HG03108 (cell line): Measurements from ENCODE around the gene KRT4.
"Not testable (repeated sequence)": the region's sequence is repeated elsewhere in the genome, so short reads cannot be mapped to it uniquely, and the experiment has no call there.

ENCODE experiments used
- ATAC-seq: cut with Tn5 transposase; IDR thresholded peaks from one replicate; pipeline ENCODE4 v1.9.1; 2021; ENCODE audit warnings: moderate library complexity; ENCODE audit not compliant: unreplicated experiment

The KRT4 gene

GRCh38 chr12:52776435-52776834, 37.5 kb downstream of the KRT4 start:
- no peak for ATAC-seq

- no peak for ATAC-seq
Measured at GRCh38 chr12:52774629-52775250, 39.2 kb downstream of the KRT4 start.

DNA sequence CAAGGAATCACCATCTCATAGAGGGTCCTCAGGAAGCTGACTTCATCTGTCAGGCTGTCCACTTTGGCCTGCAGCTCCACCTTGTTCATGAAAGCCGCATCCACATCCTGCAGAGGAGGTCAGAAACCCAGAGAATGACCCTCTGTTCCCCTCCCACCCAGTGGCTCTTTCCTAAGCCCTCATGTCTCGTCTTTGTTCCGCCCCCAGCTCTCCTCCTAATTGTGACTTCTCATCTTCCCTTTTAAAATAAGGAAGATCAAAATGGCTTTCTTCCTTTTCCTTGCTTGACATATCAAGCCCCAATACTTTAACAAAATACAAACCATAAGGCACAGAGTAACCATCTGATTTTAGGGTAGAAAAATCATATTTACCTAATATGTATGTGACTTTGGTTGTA, 41.1 kb downstream of the KRT4 start:
- no peak for ATAC-seq

DNA sequence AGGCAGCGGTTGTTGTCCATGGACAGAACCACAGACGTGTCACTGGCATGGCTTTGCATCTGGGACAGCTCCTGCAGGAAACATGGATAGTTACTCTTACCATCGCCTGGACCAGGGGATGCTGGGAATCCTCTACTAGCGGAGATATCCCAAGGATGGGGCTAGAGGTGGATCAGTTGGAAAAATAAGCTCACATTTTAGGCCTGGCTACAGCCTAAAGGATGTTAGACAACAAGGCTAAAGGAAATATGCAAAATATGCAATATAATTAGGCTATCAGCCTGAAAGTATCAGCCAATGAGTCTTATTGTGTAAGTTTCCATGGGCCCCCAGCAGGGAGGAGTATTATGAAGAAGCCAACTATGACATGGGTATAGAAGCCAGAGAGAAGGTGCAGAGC, 41.7 kb downstream of the KRT4 start:
- no peak for ATAC-seq

DNA sequence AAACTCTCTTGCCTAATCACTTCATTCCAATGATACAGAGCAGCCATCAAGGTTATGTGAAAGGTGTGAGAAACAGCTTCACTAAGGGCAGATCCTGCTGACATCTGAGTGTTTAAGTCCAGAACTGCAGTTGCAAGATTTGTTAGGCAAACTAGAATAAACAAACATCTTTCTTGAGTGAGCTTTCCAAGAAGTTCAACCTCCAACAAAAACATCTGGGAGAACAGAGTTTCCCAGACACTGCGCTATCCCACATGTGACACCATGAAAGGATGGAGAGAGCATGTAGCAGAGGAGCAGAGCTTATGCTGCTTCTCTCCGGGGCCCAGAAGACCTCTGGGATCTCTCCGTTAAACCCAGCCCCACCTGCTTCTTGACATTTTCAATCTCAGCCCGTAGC, 42.4 kb downstream of the KRT4 start:
- no peak for ATAC-seq

- no peak for ATAC-seq
Measured at GRCh38 chr12:52771088-52771487, 42.8 kb downstream of the KRT4 start.

- ATAC-seq: no peak
Measured at GRCh38 chr12:52769946-52770345, 44.0 kb downstream of the KRT4 start.

DNA sequence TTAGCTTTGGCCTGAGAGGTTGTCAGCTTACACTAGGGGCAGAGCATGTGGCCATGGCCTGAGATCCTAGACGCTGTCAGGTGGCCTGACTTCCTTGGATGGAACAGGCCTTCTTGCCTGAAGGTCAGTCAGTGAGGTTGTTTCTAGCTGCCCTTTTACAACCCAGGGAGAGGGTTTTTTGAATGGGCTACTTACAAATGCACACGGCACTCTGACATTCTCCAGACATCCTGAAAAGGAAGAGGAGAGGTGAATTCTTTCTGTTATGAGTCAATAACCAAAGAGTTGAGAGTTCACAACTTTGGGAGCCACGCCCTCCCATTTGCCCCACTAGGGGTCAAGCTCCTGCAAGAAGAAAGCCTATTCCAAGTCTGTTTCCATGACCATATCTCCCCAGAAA, 44.6 kb downstream of the KRT4 start:
- ATAC-seq: no peak

- ATAC-seq: no peak
Measured at GRCh38 chr12:52768479-52769200, 45.3 kb downstream of the KRT4 start.

DNA sequence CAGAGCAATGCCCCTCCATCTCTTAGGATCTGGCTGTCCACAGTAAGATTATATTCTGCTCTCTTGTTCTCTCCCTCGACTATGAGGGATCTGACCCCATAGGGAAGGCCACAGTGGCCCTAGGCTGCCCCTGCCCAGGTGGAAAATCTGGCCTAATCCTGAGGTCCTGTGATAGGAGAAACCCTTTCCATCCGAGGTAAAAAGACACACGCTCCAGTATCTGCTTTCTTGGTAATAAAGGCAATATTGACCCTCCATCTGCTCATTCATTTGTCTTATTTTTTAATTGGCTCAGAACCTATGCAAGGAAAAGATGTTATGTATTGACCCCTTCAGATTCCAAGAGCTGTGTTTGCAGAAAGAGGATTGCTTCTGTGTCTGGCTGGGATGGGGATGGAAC, 46.5 kb downstream of the KRT4 start:
- no peak for ATAC-seq

- no peak for ATAC-seq
Measured at GRCh38 chr12:52767020-52767379, 46.9 kb downstream of the KRT4 start.

DNA sequence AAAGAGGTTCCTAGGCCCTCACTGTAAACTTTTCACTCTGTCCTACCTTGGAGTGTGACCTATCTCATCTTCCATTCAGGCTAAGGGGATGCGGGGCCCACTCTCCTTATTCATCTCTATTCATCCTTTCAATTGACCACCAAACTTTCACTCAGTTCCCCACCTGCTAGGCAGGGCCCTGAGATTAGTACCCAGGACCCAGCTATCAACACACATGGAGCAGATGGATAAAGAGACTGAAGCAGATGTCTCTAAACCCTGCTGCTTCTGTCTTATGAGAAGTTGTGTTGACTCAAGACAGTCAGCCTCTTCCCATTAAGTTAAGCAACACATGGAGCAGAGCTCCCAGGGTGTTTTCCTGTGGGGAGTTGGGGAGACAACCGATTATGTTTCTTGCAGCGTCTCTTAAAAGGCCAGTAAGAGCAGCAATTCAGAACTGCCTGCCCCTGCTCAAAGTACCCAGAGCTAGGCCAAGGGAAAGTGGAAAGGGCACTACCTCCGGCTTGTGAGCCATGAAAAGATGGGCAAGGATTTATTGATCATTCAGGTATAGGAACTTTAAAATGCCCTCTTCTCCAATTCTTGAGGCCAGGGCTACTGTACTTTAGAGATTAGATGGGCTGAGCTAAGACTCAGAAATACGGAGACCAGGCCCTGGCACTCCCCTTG, 47.4 kb downstream of the KRT4 start:
- ATAC-seq: no peak

DNA sequence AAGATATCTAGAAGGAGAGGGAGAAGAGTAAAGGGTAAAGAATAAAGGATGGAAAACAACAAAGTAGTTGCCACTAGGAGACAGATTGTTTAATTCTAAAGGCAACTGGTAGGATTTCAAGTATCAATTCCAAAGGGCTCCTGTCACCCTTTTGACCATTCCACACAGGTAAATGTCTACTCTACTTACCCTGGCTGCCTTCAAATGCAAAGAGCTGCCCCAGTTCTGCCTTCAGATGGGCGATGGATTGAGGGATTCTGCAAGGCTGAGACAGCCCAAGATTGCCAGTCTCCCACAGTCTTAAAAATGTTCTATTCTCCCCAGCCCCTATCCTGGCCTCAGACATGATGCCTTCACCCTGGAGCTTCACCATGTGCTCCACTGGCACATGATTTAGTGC, 48.2 kb downstream of the KRT4 start:
- ATAC-seq: no peak

GRCh38 chr12:52763991-52764390, 49.9 kb downstream of the KRT4 start:
- no peak for ATAC-seq

DNA sequence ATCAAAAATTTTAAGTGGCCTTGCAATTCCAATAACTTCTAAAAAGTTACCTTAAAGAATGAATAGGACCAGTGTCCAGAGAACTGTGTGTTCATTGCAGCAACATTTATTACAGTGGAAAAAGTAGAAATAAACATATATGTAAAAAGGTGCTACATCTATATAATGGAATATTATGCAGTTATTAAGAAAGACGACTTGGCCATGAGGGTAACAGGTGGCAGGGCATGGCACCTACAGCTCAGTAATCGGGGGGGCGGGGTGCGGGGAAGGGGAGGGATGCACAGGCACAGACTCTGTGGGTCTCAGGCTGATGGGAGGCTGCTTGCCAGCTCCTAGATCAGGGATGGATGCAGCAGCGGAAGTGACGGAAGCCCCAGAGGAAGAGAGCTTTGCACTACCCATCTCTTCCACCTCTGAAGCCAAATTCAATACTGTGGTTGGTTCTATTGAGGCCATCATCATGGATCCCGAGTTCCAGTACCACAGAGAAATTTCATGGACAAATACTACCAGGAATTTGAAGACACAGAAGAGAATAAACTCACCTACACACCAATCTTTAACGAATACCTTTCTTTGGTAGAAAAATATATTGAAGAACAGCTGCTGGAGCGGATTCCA, 50.8 kb downstream of the KRT4 start:
- ATAC-seq: no peak

DNA sequence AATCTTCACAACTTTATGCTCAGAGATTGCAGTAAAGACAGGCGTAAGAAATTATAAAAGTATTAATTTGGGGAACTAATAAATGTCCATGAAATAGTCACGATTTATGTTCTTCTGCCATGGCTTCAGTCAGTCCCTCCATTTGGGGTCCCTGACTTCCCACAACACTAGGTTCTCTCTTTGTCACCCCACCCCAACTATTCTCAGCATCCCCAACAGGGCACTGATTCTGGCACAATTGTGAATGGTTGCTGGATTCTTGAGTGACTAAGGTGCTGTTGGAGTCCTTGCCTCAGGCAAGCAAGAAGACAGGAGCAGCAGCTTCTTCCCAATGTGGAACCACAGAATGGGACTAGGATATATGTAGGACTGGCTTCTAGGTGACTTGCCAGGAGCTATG, 52.1 kb downstream of the KRT4 start:
- ATAC-seq: no peak

- not testable (repeated sequence) for ATAC-seq
Measured at GRCh38 chr12:52761218-52761617, 52.7 kb downstream of the KRT4 start.

DNA sequence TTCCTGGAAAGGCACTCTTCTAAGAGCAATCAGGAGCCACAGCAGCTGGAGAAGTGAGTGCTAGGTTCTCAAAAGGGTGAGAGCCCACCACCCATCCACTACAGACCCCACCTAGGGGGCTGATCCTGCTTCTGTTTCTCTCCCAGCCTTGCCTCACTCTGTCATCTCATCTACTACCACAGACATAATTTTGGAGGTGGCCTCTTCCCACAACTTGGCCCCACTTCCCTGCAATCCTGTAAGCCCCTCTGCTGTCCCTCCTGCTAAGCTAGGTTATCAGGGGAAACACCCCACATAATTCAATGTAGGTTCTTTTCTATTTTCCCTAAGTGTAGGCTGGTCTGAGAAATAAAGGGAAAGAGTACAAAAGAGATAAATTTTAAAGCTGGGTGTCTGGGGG, 53.3 kb downstream of the KRT4 start:
- no peak for ATAC-seq

DNA sequence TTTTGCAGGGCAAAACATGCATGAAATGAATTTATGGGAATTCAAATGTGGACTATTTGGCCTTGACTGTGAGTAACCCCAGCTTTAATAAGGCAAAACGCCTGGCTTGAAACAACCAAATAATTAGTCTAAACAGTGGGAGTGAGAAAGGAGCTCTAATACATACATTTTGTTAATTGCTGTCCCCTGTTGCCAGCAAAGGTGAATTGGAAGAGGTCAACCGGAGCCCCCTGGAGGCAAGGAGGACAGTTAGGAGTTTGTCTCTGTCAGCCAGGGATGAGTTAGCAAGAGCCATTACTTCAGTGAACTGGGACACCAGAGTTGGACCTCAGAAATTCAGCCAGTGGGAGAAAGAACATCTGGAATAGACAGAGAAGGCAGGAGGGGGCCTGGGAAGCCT, 54.2 kb downstream of the KRT4 start:
- no peak for ATAC-seq

DNA sequence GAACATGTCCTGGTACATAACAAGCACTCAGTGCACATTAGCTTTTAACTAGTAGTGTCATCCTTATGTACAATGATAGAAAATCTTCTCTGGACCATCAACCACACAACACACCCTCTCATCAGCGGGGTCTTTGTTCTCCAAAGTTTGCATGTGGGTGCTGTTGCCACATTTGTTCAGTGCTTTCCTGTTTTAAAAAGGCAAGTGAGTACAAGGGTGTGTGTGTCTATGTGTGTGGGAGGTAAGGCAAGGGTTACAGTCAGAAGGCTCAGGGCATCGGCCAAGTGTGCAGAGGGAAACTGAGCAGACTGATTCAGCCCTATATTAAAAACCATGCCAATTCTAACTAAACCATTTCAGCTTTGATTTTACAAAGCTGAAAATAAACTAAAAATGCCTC, 54.7 kb downstream of the KRT4 start:
- no peak for ATAC-seq

DNA sequence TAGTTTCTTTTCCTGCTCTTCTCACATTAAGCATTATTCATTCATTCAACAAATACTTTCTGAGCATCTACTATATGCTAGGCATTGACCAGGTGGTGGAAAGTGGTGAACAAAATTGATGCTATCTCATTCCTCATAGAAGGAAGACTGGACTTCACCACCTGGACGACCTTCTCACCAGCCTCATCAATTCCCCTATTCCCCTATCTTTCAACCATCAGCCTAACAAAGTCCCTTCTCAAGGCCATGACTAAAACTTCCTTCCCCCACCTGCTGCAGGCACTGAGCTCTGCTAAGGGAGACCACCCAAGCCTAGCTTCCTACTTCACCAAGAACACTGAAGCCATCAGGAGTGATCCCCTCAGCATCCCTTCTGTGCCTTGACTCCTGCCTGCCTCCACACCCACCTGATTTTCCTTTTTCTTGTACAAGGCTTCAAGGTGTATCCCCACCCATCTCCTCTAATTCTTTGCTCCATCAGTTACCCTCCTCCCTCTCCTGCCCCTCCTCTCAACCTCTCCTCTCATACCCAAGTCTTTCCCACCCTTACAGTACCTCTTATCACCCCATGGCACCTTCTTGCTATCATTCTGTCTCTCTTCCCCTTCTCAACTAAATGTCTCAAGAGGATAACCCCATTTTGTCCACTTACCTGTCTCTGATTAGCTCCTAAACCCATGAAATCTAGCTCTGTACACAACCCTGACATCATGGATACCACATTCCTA, 56.3 kb downstream of the KRT4 start:
- no peak for ATAC-seq
